HG02970 (cell line): ENCODE results near the gene PAGE2.
"Not testable (repeated sequence)": the region's sequence is repeated elsewhere in the genome, so short reads cannot be mapped to it uniquely, and the experiment has no call there.

Source experiments
- ATAC-seq: cut with Tn5 transposase; IDR thresholded peaks from one replicate; pipeline ENCODE4 v1.9.1; 2021; ENCODE audit warnings: mild to moderate bottlenecking, moderate library complexity, moderate number of reproducible peaks; ENCODE audit not compliant: unreplicated experiment, low FRiP score

Gene PAGE2, protein sequence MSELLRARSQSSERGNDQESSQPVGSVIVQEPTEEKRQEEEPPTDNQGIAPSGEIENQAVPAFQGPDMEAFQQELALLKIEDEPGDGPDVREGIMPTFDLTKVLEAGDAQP

DNA sequence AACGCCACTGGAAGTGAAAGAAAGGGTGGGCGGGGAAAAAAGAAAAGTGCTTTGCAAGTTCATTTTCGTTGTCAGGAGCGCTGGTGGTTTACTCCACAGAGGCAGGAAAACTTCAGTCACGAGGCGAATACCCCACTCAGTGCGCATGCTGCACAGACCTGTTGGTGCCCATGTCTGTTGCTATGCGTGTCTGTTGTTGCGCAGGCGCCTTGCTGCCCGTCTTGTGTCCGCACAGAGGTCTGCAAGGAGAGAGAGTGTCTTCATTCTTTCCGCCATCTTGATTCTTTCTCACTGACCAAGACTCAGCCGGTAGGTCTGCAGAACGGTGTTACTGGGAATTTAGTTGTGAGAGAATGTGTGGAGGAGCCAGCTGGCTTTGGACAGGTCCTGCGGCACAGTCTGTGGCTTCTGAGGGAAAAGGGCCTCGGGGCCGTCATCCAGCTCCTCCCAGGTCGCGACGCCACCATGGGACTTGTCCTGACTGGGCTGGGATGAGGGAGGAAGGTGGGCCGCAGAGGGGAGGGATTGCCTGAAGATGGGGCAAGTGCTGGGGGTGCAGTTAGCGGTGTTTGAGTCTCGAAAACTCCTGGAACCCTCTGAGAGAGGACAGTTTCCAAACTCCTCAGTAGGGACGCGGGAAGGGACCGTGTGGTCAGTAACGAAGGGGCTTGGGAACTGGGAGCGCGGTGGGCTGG lies at the start of gene PAGE2:
PAGE2 (plus strand) TSS at position 224 of the 695 bp plus-strand sequence. CDS start 1,003 bp downstream, outside the sequence.
- no peak for ATAC-seq

DNA sequence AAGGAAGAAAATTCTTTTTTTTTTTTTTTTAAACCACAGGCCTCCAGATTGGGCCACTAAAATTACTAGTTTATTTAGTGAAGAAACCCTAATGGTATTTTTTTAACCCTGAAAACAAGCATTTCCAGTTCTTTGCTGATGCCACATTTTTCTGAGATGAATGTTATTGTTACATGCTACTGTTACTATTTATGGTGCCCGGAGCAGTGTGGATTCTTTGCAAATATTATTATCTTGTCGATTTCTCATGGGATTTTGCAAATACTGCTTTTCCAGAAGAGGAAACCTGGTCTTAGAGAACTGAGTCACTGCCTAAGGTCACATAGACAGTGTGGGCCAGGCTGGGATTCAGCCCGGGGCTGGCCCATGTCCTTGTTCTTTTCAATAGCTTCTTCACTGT lies 49.3 kb upstream of the PAGE2 start:
- no peak for ATAC-seq

DNA sequence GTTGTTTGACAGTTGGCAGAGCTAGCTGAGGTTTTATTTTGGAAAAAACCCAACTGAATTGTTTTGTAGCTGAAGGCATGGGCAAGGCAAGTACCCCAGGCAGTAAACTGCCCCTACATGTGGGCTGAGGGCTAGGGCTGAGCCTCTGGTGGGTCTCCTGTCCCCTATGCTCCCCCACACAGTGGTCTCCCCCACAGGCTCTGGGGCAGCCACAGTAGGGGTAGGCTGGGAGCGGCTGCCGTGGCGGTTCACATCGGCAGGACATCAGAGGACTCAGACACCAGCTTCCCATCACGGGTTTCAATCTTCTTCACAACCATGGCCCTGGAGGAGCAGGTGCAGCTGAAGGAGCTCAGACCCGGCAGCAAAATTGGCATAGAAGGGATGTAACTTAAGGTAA lies 47.3 kb upstream of the PAGE2 start:
- no peak for ATAC-seq

GRCh38 chrX:55050599-55050998 lies 38.2 kb upstream of the PAGE2 start:
- ATAC-seq: not testable (repeated sequence)

DNA sequence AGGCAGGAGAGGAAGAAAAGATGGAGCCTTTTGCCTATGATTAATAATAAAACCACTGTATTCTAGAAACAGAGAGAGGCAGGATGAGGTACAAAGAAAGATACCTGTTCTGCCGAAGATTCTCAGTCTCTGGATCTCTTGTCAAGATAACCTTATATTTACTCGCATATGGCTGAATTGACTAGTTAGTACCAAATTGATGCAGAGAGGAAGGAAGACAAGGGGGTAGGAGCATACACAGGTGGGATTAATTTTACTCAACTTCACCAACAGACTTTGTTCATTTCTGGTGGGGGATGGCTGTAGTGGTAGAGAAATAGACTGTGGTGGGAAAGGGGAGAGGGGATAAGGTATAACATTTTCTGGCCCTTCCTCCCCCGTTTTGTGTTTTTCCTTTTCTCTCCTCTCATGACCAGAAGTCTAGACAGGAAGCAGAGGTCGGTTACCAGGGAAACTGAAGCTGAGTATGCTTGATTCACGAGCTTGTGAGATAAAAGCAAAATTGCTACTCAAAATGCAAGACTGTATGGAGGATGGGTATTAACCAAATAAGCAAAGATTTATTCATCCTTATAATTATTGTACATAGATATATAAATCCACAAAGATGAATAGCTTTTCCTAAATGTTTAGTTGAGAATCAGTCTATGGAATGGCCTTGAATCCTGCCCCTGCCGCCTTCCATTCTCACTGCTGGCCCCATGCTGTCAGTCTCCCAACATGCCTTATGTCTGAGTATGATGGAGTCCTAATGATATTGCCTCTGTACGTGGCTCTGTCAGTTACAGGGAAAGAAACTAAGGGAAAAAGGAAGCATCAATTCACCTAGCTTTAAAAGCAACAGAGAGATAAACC lies 31.8 kb upstream of the PAGE2 start:
- ATAC-seq: no peak

- ATAC-seq: no peak
Observed at GRCh38 chrX:55057675-55058249, 31.1 kb upstream of the PAGE2 start.

GRCh38 chrX:55067180-55067579 lies 21.6 kb upstream of the PAGE2 start:
- ATAC-seq: not testable (repeated sequence)

GRCh38 chrX:55072286-55072685 lies 16.5 kb upstream of the PAGE2 start:
- ATAC-seq: no peak

- ATAC-seq: no peak
Observed at GRCh38 chrX:55074851-55075467, 13.9 kb upstream of the PAGE2 start, which contains the start of gene PAGE2B. Gene PAGE2B, plus strand, starts transcription at chrX:55075030. Its CDS starts 1,012 bp downstream, at chrX:55076042.

DNA sequence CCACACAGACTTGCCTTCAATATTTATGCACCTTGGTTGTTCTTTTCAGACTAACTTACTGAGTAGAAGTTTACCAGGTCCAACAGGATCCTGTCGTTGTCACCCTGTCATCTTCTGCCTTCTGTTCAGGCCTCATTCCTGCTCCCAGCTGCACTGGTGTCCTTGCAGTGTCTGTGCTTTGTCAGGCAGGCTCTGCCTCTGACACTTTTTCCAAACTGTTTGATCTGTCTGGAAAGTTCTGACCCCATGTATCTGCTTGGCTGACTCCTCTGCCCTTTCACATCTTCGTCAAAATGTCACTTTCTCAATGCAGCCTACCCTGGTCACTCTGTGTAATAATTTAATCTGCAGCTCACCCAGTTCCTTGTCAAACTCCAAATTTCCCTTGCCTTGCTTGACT lies 9.9 kb downstream of the PAGE2 start:
- ATAC-seq: no peak

DNA sequence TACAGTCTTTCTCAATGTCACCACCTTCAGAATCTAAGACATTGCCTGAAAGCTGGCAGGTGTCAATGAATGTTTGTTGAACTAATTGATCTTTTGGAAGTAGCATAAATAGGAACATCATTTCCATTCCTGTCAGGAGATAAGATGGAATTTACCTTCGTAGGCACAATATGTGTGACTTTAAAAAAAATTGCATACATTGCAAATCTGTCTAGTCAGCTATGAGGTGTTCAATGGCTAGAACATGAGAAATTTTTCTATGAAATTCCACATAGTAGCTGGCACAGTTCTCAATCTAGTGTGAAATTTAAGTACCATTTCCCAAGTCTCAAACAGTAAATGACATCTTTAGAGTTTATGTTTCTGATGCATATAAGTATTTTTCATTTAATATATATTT lies 10.3 kb downstream of the PAGE2 start:
- ATAC-seq: no peak

DNA sequence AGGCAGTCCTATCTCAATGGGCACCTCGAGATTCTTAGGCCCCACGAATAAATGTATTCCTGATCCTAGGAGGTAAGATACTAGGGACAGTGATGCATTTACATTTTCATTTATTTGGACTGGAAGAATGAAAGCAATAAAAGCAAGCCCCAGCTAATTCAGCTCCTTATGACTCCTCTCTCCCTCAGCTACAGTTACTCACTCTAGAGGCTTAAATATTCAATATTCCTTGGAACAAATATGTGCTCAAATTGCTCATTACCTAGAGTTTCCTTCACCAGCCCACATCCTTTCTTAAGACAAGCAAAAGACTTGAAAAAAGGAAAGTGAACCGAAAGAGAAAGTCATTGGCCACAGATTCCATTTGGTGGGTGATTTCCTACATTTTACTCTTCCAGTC lies 13.9 kb downstream of the PAGE2 start:
- ATAC-seq: no peak

DNA sequence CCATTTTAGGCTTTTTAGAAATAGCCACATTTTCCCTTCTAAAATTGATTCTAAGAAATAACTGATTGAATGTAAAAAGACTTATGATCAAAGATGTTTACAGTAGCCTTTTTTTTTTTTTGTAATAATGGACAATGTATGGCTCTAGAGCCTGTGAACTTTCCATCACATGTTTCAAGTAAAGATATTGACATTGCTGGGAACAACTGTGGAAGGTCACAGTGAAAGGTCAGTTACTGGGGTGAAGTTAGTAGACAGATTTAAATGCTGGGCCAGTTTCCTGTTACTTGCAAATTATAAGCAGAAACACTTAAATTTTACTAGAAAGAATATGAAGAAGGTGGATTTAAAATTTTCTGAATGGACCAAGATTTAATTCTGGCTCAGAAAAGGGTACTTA lies 18.4 kb downstream of the PAGE2 start:
- ATAC-seq: no peak

- ATAC-seq: no peak
Observed at GRCh38 chrX:55107911-55108310, 19.1 kb downstream of the PAGE2 start.

DNA sequence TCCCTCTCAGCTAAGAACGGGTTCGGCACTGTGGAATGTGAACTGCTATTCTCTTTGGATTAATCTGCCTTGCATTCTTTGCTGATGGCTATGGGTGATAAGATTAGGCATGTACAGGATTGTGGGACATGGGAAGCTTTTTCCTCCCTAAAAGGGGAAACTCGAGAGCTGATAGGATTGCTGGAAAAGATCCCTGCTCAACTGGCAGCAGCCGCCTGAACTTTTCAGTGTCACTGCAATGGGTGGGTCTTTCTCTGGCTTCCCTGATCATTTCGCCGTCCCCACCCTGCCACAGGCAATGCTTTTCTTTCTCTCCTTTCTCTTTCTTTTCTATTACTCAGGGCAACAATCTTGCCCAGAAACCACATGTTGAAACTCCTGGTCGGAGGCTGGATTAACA lies 20.5 kb downstream of the PAGE2 start:
- ATAC-seq: no peak

GRCh38 chrX:55111578-55112254 lies 22.9 kb downstream of the PAGE2 start:
- no peak for ATAC-seq

GRCh38 chrX:55116589-55116988 lies 27.8 kb downstream of the PAGE2 start:
- not testable (repeated sequence) for ATAC-seq

- no peak for ATAC-seq
Observed at GRCh38 chrX:55118574-55118973, 29.8 kb downstream of the PAGE2 start.

DNA sequence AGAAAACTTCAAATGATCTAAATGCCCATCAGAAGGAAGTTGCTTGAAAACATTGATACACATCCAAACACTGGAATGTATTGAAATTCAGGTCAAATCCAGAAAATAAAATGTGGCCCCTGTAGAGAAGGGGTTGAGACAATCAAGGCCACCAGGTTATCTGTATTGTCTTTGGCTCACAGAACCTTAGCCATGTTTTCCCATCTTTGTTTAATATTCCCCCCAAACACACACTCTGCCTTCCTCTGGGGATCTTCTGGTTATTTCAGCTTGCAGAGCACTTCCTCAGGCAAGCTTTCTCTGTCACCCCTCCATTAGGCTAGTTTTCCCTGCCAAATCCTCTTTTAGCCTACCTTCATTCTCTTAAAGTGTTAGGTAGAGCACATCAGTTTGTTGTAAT lies 30.5 kb downstream of the PAGE2 start:
- ATAC-seq: no peak

DNA sequence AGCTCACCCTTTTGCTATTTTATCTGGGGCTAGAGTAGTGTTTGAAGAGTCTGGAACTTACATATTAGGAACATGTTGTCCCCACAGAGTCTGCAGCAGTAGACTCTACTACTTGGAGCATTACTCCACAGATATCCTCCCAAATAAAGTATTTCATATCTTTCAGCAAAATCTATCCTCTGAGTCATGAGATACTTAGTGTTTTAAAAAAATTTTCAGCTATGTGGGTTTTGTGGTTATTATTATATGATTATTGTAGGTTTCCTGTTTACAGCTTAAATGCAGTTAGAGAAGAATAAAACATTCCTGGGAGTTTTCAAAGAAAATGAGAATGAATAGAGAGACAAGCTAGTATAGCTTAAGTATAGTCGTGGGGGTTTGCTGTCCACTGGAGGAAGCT lies 30.9 kb downstream of the PAGE2 start:
- no peak for ATAC-seq
